Right lobe of liver (tissue), 4 donors: Measurements from ENCODE around the gene DSC1.

ENCODE experiments used
- CTCF ChIP-seq, 4 donors: fragments of 200-600 bp in 3 of 4; fragments of 450-650 bp in 1 of 4; IDR thresholded peaks; one replicate each; pipeline versions ENCODE4 v1.5.1 to v1.8.0; 2016 to 2022; ENCODE audit warnings: antibody characterized with exemption in 4 of 4, mild to moderate bottlenecking in 2 of 4
- POLR2A ChIP-seq: fragments of 450-650 bp; IDR thresholded peaks from one replicate; pipeline ENCODE4 v1.6.1; 2017; ENCODE audit warnings: antibody characterized with exemption, mild to moderate bottlenecking
- donor health status: DM: no; HTN: no; CAD: no.
- donor health status: DM: no; HTN: no; CAD: no.
- donor health status: DM: no; HTN: yes; CAD: no.

- TF ChIP-seq CTCF (IDR thresholded peaks at IDR 0.05) (no peak), POLR2A (no peak)
These were observed 7.7 kb upstream of the DSC1 start for GRCh38 chr18:31170335-31170734.
